Gastroesophageal sphincter (tissue), 3 donors: ENCODE results near the gene GNAQ.

ENCODE experiments used
- CTCF ChIP-seq, 4 experiments: fragments of 200-600 bp in 2 of 4; fragments of 450-650 bp in 2 of 4; sonication (generic) in 1 of 4; IDR thresholded peaks; one replicate each; pipeline ENCODE4 v1.5.1; 2017 to 2019; ENCODE audit warnings: antibody characterized with exemption in 4 of 4, mild to moderate bottlenecking in 2 of 4, moderate library complexity in 2 of 4
- POLR2A ChIP-seq, 2 donors: fragments of 450-650 bp; IDR thresholded peaks; one replicate each; pipeline ENCODE4 v1.6.1; 2017; ENCODE audit warnings: antibody characterized with exemption in 2 of 2, mild to moderate bottlenecking in 2 of 2, moderate library complexity in 1 of 2
- POLR2AphosphoS5 ChIP-seq: sonication (generic); formaldehyde crosslinking; IDR thresholded peaks from one replicate; pipeline ENCODE4 v1.6.1; 2017; ENCODE audit warnings: antibody characterized with exemption

- TF ChIP-seq POLR2A (IDR thresholded peaks at IDR 0.05), result no peak
- no peak for TF ChIP-seq CTCF (IDR thresholded peaks at IDR 0.05)
- no peak for TF ChIP-seq POLR2AphosphoS5
These were observed 13.3 kb upstream of the GNAQ start for GRCh38 chr9:78044886-78045285.
